HuH-7 (cell line): ENCODE results near the gene KRTAP5-3.
"Not testable (repeated sequence)": the region's sequence is repeated elsewhere in the genome, so short reads cannot be mapped to it uniquely, and the experiment has no call there.

Experiments
- DNase-seq: peaks from one replicate; pipeline ENCODE4 v3.0.0; 2011; ENCODE audit warnings: low spot score

Gene KRTAP5-3

DNA sequence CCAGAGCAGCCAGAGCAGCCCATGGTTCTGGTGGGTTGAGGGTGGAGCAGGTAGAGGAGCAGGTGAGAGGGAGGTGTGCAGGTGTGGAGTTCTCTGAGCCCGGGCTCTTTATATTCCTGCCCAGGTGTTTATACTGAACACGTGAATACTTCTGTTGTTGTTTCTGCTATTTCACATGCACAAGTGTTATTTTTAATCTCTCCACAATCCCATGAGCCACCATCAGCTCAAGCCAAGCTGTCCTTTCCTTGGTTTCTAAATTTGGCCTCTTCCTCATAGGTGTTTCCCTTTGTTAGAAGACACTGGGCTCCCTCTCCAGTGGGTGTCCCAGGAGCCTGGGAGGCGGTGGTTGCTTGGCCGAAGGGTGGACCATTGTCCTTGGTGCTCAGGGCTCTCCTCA is at the start of gene KRTAP5-3:
Gene KRTAP5-3 (minus strand): TSS at position 101 of the 400 bp plus-strand sequence. CDS start 78 bp downstream, at position 23.
- DNase-seq: no peak

DNA sequence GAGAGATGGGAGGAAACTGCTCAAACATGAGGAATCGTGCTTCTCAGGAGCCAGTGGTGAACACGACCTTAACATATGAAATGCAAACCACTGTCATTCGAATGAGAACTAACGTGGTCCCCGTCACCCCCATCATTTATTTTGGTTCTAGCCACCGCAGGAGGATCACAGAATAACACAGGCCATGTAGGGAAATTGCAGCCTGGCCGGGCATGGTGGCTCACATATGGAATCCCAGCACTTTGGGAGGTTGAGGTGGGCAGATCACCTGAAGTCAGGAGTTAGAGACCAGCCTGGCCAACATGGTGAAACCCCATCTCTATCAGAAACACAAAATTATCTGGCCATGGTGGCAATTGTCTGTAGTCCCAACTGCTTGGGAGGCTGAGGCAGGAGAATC is 48.4 kb upstream of the KRTAP5-3 start:
- DNase-seq: no peak

DNA sequence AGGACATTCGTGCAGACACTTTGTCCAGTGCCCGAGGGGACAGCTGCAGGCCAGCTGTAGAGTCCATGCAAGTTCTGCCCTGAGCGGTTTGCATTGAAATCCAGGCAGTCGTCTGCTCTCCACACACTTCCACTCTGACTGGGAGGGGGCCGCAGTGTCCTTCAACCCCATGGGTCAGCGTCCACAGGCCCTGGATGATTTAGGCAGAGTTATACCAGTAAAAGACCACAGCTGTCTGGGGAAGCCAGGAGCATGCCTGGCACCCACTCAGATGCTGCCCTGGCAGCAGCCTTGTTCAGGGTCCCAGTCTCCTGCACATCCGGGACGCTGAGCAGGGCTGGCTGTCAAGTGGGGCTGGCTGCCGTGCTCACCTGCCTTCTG is 47.8 kb upstream of the KRTAP5-3 start:
- no peak for DNase-seq

- no peak for DNase-seq
Observed at GRCh38 chr11:1655168-1656060, 47.2 kb upstream of the KRTAP5-3 start.

DNA sequence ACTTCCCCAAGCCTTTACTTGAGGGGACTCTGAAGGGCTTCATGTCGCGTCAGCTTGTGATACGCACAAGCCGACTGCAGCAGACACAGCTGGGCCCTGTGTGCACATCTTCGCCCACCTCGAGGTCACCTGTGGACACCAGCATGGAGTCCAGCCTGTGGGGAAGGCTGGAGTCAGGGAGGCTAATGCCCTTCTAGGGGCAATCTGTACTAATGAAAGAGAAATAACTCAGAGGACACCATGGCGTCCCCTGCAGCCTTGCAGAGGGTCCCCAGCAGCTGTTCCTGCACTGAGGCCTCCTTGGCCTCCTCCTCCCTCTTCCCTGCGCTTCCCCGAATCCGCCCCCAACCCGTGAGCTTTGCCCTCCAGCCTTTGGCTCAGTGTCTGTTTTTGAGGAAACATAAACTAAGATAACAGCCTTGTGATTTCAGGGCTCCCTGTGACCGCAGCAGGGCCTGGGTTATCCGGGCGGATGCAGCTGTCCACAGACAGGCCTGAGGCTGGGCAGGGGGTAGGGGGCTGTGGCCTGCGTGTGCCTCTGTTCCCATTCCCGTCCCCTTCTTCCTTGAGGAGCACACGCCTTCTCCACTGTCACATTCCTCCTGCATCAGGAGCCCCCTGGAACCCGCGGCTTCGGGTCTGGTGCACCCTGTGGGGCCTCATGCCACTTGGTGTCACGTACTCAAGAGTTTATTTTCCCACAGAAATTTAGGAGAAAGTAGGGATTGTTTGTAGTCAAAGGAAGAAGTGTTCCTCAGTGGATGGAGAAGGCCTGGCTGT is 46.3 kb upstream of the KRTAP5-3 start:
- no peak for DNase-seq

DNA sequence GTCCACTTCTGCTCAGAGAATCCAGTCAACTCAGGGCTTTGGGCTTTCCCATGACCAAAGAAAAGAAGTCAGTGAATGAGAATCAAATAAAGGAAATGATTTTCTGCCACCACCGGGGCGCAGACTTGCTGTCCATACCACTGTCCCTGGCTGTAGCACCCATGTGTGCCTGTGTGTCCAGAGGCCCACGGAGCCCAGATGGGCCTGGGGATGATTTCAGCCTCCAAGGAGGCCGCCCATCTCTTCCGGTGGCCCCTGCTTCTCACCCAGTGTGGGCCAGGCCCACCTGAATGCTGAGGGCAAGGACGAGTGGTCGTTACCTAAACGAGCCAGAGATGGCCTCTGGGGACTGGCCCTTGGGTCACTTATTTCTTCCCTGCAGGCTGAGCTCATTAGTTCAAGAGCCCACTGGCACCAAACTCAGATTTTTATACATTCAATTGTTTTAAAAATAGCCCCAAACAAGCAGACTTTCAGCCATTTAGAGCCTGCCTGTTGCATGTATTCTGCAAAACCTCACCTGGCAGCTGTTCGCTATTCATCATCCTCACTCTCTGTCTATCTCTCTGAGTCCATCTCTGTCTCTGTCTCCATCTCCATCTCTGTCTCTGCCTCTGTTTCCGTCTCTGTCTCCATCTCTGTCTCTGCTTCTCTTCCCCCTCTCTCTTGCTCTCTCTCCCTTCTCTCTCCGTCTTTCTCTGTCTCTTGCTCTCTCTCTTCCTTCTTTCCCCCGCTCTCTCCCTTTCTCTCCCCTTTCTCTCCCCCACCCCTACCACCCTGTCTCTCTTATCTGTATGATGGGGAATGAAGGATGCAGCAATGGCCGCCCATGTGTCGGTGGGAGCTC is 45.5 kb upstream of the KRTAP5-3 start:
- DNase-seq: peak; percentile 66

DNA sequence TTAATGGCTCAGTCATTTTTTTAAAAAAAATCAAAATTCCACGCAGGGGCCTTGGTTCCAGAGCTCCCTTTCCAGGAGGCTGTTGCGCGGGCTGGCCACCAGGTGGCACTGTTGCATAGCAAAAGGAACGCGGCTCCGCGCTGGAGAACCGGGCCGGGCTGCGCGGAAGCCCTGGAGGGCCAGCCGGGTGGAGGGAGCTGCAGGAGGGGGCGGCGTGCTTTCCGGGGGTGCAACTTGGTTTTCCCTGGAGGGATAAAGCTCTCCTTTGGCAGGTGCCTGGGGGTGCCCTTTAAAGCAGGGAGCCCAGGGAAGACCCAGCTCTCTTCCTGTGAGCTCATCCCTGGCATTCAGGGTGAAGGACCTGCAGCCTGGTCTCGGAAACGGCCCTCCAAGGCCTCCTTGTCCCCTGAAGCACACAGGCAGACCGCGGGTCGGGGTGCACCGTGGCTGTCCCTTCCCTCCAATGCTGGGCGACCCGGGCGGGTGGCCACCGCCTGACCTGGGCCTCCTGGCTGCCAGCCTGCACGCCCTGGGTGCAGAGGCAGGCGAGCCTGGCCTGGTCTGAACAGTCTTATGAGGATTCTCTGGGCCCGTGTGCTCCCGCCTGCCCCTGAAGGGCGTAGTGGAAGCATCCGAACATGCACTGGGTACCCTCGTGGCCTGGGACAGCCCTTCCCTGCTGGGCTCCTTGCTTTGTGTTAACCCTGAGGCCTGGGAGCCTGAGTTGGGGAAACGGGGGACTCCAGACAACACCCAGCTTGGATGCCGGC is 44.7 kb upstream of the KRTAP5-3 start:
- DNase-seq: peak; percentile 95

- no peak for DNase-seq
Observed at GRCh38 chr11:1652442-1652770, 44.1 kb upstream of the KRTAP5-3 start.

DNA sequence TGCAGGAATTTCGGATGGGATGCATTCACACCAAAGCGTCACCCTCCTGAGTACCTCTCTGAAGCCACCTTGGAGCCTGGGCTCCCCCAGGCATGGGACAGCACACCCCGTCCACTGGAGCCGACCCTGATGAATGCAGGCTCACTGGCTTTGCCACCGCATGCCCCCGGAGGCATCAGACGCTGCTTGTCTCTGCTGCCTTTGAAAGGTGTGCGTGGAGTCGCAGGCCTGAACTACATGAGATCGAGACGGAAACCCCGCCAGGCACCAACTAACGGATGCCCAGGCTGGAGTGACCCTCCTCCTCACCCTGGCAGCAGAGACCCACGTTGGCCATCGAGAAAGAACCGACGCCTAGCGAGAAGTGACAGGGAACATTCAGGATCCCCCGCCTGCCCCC is 43.8 kb upstream of the KRTAP5-3 start:
- DNase-seq: no peak

DNA sequence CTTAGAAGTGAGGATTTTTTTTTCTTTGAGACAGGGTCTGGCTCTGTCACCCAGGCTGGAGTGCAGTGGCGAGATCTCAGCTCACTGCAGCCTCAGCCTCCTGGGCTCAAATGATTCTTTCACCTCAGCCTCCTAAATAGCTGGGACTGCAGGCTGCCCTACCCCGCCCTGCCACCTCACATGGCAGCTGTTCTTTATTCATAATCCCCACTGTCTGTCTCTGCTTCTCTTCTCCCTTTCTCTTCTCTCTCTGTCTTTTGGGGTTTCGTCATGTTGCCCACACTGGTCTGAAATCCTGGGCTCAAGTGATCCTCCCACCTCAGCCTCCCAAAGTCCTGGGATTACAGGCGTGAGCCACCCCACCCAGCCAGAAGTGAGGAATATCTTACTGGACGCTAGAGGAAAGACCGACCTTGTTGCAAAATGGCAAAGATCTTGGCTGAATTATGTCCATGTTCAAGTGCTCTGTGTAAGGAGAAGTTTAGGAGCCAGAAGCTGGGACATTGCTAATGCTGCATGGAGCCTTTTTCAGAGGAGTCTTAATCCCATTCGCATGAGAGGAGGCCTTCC is 43.2 kb upstream of the KRTAP5-3 start:
- DNase-seq: no peak

- no peak for DNase-seq
Observed at GRCh38 chr11:1650918-1651262, 42.6 kb upstream of the KRTAP5-3 start.

- DNase-seq: no peak
Observed at GRCh38 chr11:1650034-1650917, 42.0 kb upstream of the KRTAP5-3 start.

DNA sequence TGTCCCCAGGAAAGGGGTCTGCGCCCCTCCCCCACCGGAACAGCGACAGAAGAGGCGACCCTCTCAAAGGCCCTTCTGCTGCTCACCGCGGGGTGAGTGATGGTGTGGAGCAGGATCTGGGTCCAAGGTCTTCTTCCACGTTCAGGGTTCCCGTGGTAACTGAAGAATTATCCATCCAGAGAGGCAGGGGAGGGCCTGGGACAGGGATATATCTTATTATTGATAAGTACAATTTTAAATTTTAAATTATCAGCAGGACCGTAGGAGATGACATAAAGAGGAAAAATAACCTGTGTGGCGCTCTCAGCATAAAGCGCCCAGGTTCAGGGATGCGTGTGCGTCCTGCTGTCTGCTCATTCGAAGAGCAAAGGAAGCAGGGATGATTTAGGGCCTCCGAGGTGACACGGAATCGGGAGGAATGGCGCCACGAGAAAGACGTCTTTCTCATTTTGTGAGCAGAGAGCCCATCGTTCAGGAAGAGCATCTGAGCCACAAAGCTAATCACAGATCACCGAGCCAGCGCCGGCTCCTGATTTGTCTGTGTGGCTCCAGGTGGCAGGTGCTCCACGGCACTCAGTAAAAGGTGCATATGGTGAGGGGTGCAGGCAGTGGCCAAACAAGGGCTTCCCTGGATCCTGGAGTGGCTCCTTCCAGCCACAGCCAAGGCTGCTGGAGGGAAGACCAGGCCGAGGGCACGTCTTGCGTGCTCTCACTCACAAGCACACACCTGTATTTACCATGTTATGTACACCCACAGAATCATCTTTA is 40.6 kb upstream of the KRTAP5-3 start:
- DNase-seq: no peak

GRCh38 chr11:1647901-1648652 is 39.8 kb upstream of the KRTAP5-3 start:
- no peak for DNase-seq

DNA sequence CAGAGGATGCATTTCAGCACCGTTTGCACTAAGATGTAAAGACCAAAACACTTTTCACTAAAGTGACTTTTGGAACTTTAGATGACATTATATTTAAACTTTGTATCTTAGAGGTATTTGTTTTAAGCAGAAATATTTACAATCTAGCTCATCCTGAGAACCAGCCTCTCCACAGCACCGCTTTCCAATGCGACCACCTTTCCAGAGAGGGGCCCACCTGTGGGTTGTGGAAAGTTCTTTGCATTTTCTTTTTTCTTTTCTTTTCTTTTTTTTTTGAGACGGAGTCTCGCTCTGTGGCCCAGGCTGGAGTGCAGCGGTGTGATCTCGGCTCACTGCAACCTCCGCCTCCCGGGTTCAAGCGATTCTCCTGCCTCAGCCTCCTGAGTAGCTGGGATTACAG is 38.3 kb upstream of the KRTAP5-3 start:
- not testable (repeated sequence) for DNase-seq

DNA sequence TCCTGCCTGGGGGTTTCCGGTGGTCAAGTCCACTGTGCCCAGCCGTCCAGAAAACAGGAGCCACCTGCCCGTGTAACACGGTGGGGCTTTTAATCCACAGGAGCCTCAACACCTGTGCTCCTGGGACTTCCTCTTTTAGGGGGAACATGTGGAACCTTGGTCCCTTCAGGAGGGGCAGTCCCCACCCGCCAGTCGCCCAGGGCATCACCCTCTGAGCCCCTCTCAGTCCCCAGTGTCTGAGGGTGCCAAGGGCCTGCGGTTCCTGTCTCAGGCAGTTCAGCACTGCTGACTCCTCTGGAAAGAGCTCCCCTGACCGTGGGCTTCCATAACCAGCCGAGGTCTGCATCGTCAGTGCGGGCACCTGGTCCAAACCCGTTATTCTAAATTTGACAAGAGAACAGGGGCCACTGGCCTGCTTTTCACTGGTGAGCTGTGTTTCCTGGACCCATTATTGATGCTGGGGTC is 37.1 kb upstream of the KRTAP5-3 start:
- no peak for DNase-seq

GRCh38 chr11:1644601-1645356 is 36.5 kb upstream of the KRTAP5-3 start:
- DNase-seq: no peak

DNA sequence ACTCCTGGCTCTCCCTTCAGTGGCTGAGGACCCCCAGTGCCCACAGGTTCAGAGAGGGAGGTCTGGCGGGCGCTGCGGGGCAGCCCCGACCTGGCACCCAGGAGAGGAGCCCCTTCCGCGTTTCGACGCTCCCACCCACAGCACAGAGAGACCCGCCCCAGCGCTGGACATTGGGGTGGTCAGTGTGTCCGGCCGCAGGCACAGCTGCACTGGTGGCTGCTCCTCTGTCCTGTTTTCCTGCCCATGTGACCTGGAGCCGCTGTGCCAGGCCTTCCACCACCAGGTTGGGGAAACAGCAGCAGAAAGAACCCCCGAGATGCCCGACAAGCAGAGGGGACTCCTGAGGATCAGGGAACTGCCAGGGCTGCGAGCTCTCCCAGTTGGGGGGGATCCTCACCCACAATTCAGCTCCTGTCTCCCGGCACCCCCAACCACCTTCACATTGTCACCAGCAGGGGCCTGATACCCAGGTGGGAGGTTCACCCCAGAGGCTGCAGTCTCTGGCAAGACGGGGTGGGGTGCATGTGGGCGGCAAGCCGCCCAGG is 35.0 kb upstream of the KRTAP5-3 start:
- no peak for DNase-seq
